Breast epithelium (tissue), 3 donors: Measurements from ENCODE around the gene PADI2.

Source experiments
- POLR2A ChIP-seq: fragments of 450-650 bp; IDR thresholded peaks from one replicate; pipeline ENCODE4 v1.6.1; 2016; ENCODE audit warnings: antibody characterized with exemption, mild to moderate bottlenecking, moderate library complexity
- TF ChIP-seq, protein P1 (sequence below), 3 donors: fragments of 450-650 bp; IDR thresholded peaks; one replicate each; pipeline ENCODE4 v1.5.1; 2016 to 2017; ENCODE audit warnings: antibody characterized with exemption in 3 of 3, mild to moderate bottlenecking in 3 of 3, moderate library complexity in 3 of 3

DNA sequence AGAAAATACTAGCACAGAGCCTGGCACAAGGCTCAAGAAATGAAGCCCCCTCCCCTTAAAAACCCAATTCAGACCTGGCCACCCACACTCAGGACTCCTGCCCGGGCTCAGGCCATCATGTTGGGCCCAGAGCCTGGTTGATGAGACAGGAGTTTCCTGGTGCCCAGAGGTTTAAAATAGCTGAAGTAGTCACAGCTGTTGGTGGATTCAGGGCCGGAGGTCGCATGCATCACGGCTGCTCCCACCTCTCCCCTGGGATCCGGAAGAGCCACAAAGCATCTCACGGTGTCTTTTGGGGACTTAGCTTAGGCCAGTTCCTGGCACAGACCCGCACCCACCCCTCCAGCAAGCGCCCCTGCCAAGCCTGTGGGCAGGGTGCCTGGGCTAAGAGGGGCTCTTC, 2.6 kb upstream of the PADI2 start:
- no peak for TF ChIP-seq POLR2A
- TF ChIP-seq, protein P1, sequence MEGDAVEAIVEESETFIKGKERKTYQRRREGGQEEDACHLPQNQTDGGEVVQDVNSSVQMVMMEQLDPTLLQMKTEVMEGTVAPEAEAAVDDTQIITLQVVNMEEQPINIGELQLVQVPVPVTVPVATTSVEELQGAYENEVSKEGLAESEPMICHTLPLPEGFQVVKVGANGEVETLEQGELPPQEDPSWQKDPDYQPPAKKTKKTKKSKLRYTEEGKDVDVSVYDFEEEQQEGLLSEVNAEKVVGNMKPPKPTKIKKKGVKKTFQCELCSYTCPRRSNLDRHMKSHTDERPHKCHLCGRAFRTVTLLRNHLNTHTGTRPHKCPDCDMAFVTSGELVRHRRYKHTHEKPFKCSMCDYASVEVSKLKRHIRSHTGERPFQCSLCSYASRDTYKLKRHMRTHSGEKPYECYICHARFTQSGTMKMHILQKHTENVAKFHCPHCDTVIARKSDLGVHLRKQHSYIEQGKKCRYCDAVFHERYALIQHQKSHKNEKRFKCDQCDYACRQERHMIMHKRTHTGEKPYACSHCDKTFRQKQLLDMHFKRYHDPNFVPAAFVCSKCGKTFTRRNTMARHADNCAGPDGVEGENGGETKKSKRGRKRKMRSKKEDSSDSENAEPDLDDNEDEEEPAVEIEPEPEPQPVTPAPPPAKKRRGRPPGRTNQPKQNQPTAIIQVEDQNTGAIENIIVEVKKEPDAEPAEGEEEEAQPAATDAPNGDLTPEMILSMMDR (IDR thresholded peaks at IDR 0.05): no peak
